ENCODE data around the gene RAB22A.

The RAB22A gene

DNA sequence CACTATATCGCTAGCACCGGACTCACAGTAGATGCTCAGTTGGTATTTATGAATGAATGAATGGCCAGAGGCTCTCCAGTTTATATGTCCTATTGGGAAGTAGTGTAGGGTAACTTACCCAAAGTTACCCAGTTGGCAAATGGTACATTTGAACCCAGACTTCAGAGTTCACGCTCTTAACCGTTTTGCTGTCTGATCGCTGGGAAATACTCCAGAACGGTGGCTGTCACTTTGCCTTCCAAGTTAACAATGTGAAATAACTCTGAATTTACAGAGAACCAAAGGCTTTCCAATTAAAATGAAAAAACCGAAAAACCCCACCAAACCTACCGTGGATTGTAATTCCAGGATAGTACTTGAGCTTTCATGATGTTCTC lies 81.1 kb downstream of the RAB22A start:
- no peak for TF ChIP-seq SIN3A (IDR thresholded peaks at IDR 0.05; ENCODE audit: borderline replicate concordance, insufficient read depth, low read length)
- TF ChIP-seq REST (IDR thresholded peaks at IDR 0.05; ENCODE audit: insufficient read depth in 1 of 2, low read depth in 2 of 2, low read length in 2 of 2) = no peak
- TF ChIP-seq TAF1 (IDR thresholded peaks at IDR 0.05; ENCODE audit: borderline replicate concordance, insufficient read depth, low read length) = no peak
- TF ChIP-seq POLR2AphosphoS5 (IDR thresholded peaks at IDR 0.05; ENCODE audit: low read depth, low read length) = no peak
- no peak for TF ChIP-seq FOXP2 (optimal IDR thresholded peaks at IDR 0.05; ENCODE audit: borderline replicate concordance, extremely low read depth, extremely low read length, insufficient read depth)

DNA sequence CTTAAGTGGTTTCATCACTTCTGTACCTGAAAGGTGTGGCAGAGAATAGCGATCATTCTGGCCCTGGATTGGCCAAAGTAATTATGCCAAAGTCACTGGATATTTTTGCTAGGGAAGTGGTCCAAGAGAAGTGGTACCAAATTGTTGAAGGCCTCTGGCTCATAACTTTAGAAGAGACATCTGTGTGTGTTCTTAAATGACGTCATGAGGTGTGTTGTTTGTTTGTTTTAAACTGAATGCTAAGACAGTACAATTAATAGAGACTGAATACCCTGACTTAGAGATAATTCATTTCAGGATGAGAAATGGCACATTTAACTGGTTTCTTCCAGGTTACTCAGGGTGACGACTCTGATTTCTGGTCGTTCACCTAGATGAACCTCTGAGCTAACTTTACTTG lies 82.8 kb downstream of the RAB22A start:
- no peak for TF ChIP-seq FOXP2 (optimal IDR thresholded peaks at IDR 0.05; ENCODE audit: borderline replicate concordance, extremely low read depth, extremely low read length, insufficient read depth)
- no peak for TF ChIP-seq POLR2AphosphoS5 (IDR thresholded peaks at IDR 0.05; ENCODE audit: low read depth, low read length)
- TF ChIP-seq SIN3A (IDR thresholded peaks at IDR 0.05; ENCODE audit: borderline replicate concordance, insufficient read depth, low read length) = no peak
- no peak for TF ChIP-seq REST (IDR thresholded peaks at IDR 0.05; ENCODE audit: insufficient read depth in 1 of 2, low read depth in 2 of 2, low read length in 2 of 2)
- TF ChIP-seq TAF1 (IDR thresholded peaks at IDR 0.05; ENCODE audit: borderline replicate concordance, insufficient read depth, low read length) = no peak

- TF ChIP-seq REST (IDR thresholded peaks at IDR 0.05; ENCODE audit: insufficient read depth in 1 of 2, low read depth in 2 of 2, low read length in 2 of 2) (no peak), POLR2AphosphoS5 (IDR thresholded peaks at IDR 0.05; ENCODE audit: low read depth, low read length) (no peak), FOXP2 (optimal IDR thresholded peaks at IDR 0.05; ENCODE audit: borderline replicate concordance, extremely low read depth, extremely low read length, insufficient read depth) (no peak), TAF1 (IDR thresholded peaks at IDR 0.05; ENCODE audit: borderline replicate concordance, insufficient read depth, low read length) (no peak), SIN3A (IDR thresholded peaks at IDR 0.05; ENCODE audit: borderline replicate concordance, insufficient read depth, low read length) (no peak)
Observed at GRCh38 chr20:58393299-58393698, 83.8 kb downstream of the RAB22A start.

DNA sequence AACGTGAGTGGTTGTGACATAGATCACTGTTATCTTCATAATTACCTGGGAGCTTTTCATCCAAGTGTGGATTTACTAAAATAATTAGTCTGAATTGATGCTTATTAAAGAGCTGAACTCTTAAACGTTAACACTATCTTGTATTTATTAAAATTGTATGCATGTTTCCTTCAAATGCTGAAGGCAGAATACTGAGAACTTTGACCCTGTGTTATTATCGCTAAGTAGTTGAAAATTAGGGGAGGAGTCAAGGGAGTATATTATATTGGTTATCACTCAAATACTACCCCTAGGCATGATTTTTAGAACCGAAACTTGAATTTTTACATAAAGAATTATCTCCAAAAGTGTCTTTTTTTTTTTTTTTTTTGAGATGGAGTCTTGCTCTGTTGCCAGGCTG lies 85.3 kb downstream of the RAB22A start:
- TF ChIP-seq TAF1 (IDR thresholded peaks at IDR 0.05; ENCODE audit: borderline replicate concordance, insufficient read depth, low read length) (no peak), FOXP2 (optimal IDR thresholded peaks at IDR 0.05; ENCODE audit: borderline replicate concordance, extremely low read depth, extremely low read length, insufficient read depth) (no peak), REST (IDR thresholded peaks at IDR 0.05; ENCODE audit: insufficient read depth in 1 of 2, low read depth in 2 of 2, low read length in 2 of 2) (no peak), POLR2AphosphoS5 (IDR thresholded peaks at IDR 0.05; ENCODE audit: low read depth, low read length) (no peak), SIN3A (IDR thresholded peaks at IDR 0.05; ENCODE audit: borderline replicate concordance, insufficient read depth, low read length) (no peak)

DNA sequence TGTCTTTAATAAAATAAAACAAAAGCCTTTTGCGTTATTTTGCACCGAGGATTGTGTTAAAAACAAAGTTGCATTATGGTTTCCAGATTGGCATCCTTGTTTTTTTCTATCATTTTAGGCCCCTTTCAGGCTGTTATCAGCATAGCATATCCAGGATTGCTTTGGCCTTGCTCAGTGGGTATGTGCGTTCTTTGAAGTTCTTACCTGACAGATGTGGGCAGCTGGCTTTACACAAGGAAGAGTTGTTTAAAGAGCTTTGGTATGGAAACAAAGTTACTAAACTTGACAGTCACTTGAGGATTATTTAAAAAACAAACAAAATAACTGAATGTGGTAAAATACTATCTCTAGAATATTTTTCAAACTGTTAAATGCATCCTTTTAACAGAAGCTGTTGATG lies 86.1 kb downstream of the RAB22A start:
- no peak for TF ChIP-seq SIN3A (IDR thresholded peaks at IDR 0.05; ENCODE audit: borderline replicate concordance, insufficient read depth, low read length)
- TF ChIP-seq POLR2AphosphoS5 (IDR thresholded peaks at IDR 0.05; ENCODE audit: low read depth, low read length) = no peak
